Stimulated activated CD4-positive, alpha-beta T cell treated with anti-CD3 and anti-CD28 coated beads, Interleukin-12 subunit alpha, Interleukin-12 subunit beta, amount 100 ng/mL, for 24 hours (primary cell): ENCODE data around the gene ALDH5A1.
"Not testable (repeated sequence)": the region's sequence is repeated elsewhere in the genome, so short reads cannot be mapped to it uniquely, and the experiment has no call there.

Experiments
- DNase-seq, 2 experiments: peaks; one replicate each; pipeline ENCODE4 v3.0.0-alpha.2; 2020; ENCODE audit warnings: low read depth in 2 of 2

ALDH5A1 gene

GRCh38 chr6:24486065-24486464 is 8.7 kb upstream of the ALDH5A1 start:
- DNase-seq, result no peak

DNA sequence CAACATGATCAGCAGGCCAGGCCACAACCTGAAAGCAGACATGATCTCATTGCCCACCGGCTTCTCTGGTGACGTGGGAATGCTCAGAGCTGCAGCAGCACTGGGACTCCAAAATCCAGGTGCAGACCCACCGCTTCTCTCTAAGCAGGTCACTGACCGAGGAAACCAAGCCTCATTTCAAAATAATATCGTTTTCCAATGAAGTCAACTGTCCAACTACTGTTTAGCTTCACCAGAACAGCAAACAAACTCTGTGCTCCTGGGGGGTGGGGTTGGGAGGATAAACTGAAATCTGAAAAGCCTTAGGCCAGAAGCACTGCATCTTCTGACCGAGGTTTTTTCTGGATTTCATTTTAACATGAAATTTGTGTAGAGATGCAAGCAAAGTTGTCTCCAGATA is 5.3 kb upstream of the ALDH5A1 start, which contains the start of gene GPLD1:
Gene GPLD1 (minus strand): TSS at position 109 of the 400 bp plus-strand sequence. CDS start 67 bp downstream, at position 42.
- DNase-seq, result no peak

GRCh38 chr6:24489881-24490280 is 4.9 kb upstream of the ALDH5A1 start:
- DNase-seq, result no peak

GRCh38 chr6:24490948-24491347 is 3.8 kb upstream of the ALDH5A1 start:
- no peak for DNase-seq

DNA sequence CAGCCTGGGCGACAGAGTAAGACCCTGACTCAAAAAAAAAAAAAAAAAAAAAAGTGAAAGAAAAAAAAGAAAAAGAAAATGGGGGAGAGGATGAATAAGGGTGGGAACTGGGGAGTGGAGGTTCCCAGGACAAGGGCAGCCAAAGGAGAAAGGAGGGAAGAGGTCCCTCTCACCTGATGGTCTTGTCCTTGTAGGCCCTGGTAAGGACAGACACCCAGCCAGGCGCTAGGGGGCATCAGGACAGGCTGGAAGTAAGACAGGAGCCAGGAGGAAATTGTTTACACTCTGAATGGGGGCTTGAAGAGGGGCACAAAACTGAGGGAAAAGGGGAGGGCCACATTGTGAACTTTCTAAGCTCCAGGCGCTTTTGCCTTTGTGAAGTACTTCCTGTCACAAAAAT is 2.3 kb upstream of the ALDH5A1 start:
- no peak for DNase-seq

GRCh38 chr6:24493945-24494820 is 586 bp upstream of the ALDH5A1 start:
- DNase-seq, result no peak

DNA sequence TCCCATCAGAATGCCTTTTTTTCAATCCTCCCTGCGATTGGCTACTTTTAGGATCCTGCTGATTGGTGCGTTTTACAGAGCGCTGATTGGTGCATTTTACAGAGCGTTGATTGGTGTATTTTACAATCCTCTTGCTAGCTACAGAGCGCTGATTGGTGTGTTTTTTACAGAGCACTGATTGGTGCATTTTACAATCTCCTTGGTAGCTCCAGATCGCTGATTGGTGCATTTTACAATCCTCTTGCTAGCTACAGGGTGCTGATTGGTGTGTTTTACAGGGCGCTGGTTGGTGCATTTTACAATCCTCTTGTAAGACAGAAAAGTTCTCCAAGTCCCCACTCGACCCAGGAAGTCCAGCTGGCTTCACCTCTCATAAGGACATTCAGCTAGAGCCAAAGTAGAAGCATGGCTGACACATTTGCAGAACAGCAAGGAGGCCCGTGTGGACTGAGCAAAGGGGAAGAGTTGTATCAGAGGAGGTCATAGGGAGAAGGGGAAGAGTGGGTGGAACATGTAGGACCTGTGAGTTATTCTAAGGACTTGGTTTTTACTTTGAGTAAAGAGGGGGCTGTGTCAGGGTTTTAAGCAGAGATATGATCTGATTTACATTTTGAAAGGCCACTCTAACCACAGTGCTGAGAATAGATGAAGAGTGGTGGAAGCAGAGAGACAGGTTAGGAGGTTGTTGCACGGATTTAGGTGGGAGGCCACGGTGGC is 2.6 kb downstream of the ALDH5A1 start:
- no peak for DNase-seq

DNA sequence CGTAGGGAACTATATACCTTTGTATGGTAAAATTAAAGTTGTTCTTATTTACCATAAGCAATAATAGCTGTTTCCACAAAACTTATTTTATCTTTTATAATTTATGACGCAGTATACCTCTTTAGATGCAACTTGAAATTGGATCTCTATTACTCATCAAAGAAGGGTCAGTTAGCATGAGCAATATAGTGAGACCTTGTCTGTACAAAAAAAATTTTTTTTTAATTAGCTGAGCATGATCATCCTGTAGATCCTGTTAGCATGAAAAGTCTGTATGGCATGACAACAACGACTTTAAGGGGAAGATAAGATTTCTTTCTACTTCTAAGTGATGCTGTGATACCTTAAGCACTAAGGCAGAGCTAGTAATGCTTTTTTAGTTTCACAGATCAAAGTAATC is 5.9 kb downstream of the ALDH5A1 start:
- no peak for DNase-seq

- no peak for DNase-seq
These were observed 6.6 kb downstream of the ALDH5A1 start for GRCh38 chr6:24501374-24501773.

DNA sequence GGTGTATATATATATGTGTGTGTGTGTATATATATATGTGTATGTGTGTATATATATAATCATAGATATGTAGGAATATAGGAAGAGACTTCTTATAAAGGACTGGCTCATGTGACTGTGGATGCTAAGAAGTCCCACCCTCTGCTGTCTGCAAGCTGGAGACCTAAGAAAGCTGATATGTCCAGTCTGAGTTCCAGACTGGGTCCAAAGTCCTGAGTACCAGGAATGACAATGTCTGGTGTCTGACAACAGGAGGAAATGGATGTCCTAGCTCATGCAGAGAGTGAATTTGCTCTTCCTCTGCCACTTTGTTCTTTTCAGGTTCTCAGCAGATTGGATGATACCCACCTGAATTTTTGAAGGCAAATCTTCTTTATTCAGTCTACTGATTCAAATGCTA is 7.1 kb downstream of the ALDH5A1 start:
- no peak for DNase-seq

- no peak for DNase-seq
These were observed 9.5 kb downstream of the ALDH5A1 start for GRCh38 chr6:24504287-24504648.

- DNase-seq, result no peak
These were observed 10.1 kb downstream of the ALDH5A1 start for GRCh38 chr6:24504649-24505586.

DNA sequence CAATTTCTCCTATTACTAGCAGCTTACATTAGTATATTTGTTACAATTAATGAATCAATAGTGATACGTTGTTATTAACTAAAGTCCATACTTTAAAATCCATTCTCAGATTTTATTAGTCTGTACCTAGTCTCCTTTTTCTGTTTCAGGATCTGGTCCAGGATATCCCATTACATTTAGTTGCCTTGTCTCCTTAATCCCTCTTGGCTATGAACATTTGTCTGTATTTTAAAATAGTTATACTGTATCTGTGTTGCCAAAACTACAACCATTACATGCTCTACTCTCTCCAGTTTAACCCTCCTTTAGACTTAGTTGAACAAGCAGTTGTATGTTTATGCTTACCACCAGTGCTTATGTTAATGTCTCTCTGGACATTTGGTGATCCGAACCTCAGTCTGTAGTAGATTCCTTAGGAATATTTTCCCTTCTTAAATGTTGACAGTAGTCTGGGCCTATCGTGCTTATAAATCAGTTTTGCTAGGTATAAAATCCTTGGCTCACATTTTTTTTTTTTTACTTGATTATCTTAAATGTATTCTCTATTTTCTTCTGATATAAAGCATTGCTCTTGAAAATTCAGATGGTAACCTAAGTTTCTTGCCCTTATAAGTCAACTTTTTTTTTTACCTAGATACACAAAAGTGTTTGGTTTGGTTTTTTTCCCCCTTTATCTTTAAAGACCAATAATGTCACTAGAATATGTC is 12.2 kb downstream of the ALDH5A1 start:
- DNase-seq, result no peak

DNA sequence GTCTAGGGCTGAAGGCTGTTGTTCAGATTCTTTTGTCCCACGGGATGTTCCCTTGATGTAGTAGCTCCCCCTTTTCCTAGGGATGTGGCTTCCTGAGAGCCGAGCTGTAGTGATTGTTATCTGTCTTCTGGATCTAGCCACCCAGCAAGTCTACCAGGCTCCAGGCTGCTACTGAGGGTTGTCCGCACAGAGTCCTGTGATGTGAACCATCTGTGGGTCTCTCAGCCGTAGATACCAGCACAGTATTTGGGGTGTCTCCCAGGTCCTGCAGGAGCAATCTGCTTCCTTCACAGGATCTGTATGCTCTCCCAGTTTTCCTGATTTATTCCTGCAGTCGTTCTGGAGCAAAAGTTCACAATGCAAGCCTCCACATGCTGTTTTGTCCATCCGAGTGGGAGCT is 17.2 kb downstream of the ALDH5A1 start:
- not testable (repeated sequence) for DNase-seq

DNA sequence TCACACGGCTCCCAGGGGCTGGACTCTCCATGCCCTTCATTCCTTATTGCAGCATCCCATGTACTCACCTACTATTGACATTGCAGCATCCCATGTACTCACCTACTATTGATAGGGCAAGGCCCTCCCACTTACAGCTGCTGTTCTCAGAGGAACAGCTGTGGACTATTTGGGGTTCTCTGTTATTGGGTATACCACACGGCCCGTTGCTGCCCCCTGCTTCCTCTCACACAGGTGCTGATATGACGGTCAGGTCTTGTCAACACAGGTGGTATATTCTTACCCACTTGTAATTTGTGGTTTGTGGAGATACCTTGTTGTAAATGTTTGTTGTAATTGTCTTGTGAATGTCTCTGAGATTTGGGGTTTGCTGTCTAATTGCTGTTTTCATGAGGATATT is 18.8 kb downstream of the ALDH5A1 start:
- no peak for DNase-seq

- DNase-seq, result no peak
These were observed 23.1 kb downstream of the ALDH5A1 start for GRCh38 chr6:24517659-24518543.

DNA sequence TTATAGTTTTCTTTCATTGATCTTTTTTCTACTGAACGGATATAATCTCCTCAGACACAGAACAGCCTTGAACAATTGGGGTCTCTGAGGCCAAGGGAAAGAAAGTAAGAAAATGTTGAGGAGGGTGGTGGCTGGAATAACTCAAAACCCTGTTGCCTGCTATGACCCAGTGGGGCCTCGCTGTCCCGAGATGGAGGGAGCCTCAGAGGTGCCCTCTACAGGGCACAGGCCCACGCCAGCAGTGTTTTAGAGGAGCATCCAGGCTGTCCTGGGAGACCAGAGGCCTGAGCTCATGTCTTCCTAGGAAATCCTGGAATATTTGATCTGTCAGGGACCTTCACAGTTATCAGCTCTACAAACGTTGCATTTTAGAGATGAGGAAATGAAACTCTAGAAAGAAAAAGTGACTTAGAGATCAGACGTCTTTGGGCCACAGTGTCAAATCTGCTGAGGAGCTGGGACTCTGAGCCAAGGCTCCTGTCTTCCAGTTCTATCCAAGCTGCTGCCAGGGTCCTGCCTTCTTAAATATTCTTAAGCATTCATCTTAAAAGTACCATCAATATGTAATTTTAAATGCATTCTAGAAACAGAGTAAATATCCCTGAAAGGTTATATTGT is 26.3 kb downstream of the ALDH5A1 start:
- peak; percentile 3 to 17 for DNase-seq

- DNase-seq, result no peak
These were observed 27.7 kb downstream of the ALDH5A1 start for GRCh38 chr6:24522228-24523176.

DNA sequence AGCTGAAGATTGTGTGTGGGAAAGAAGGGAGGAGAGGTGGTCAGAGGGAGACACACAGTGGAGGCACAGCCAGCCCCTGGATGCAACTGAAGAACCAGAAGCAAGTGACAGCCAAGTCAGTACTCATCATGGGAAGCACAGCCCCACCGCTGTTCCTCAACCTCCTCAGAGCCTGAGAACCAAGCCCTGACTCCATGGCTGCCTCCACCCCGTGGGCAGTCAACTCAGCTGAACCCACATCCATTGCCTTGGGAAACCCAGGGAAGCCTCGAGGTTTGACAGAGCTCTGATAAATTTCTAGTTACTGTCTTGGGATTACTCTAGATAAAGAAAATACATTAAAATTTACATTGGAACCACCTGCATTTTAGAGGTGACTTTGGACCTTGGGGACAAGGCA is 29.6 kb downstream of the ALDH5A1 start:
- DNase-seq, result no peak
